RWPE2 (cell line): ENCODE data around the gene MFSD6L.

Experiments
- ATAC-seq: fragments of 200-7000 bp; cut with Tn5 transposase; 3 replicates; pipeline ENCODE4 v1.9.1; 2021; ENCODE audit warnings: low read depth
- DNase-seq: peaks from one replicate; pipeline ENCODE4 v3.0.0-alpha.2; 2020; ENCODE audit warnings: low spot score
- H3K27ac ChIP-seq: fragments of 450-650 bp; 2 replicates; pipeline ENCODE4 v1.5.1; 2017; ENCODE audit warnings: mild to moderate bottlenecking; ENCODE audit not compliant: poor library complexity, severe bottlenecking
- H3K27me3 ChIP-seq: fragments of 250-450 bp; sonication (Bioruptor Pico); 2 replicates; pipeline ENCODE4 v1.5.1; 2021; ENCODE audit warnings: mild to moderate bottlenecking, moderate library complexity; ENCODE audit not compliant: insufficient read depth, poor library complexity, severe bottlenecking
- H3K36me3 ChIP-seq: fragments of 250-450 bp; sonication (Bioruptor Pico); 2 replicates; pipeline ENCODE4 v1.5.1; 2020; ENCODE audit warnings: low read depth, mild to moderate bottlenecking, moderate library complexity
- H3K4me1 ChIP-seq: fragments of 250-450 bp; sonication (Bioruptor Pico); 2 replicates; pipeline ENCODE4 v1.5.1; 2021; ENCODE audit warnings: mild to moderate bottlenecking, moderate library complexity; ENCODE audit not compliant: insufficient read depth, poor library complexity, severe bottlenecking
- H3K4me3 ChIP-seq: fragments of 250-450 bp; sonication (Bioruptor Pico); 2 replicates; pipeline ENCODE4 v1.5.1; 2021; ENCODE audit warnings: mild to moderate bottlenecking, moderate library complexity; ENCODE audit not compliant: severe bottlenecking
- H3K9me3 ChIP-seq: fragments of 250-450 bp; sonication (Bioruptor Pico); 2 replicates; pipeline ENCODE4 v1.5.1; 2021; ENCODE audit warnings: mild to moderate bottlenecking, moderate library complexity; ENCODE audit not compliant: severe bottlenecking
- CTCF ChIP-seq: fragments of 450-650 bp; IDR thresholded peaks from one replicate; pipeline ENCODE4 v1.5.1; 2017; ENCODE audit warnings: mild to moderate bottlenecking, moderate library complexity; ENCODE audit not compliant: poor library complexity, severe bottlenecking

The MFSD6L gene

GRCh38 chr17:8776248-8776647 lies 22.9 kb downstream of the MFSD6L start:
- Histone ChIP-seq H3K9me3 (no peaks in the 10 kb centered on the region), H3K27me3 (no peaks in the 10 kb centered on the region), H3K4me3 (no peak overlapping the region), H3K4me1 (peaks cover 7% of the 10 kb centered on the region), H3K36me3 (no peaks in the 10 kb centered on the region), H3K27ac (no peak overlapping the region)
- ATAC-seq (no peak), DNase-seq (no peak)
- TF ChIP-seq CTCF: no peak

GRCh38 chr17:8766731-8767130 lies 32.4 kb downstream of the MFSD6L start:
- Histone ChIP-seq H3K9me3 (no peaks in the 10 kb centered on the region), H3K4me1 (no peaks in the 10 kb centered on the region), H3K4me3 (no peak overlapping the region), H3K27ac (no peak overlapping the region), H3K36me3 (no peaks in the 10 kb centered on the region), H3K27me3 (no peaks in the 10 kb centered on the region)
- TF ChIP-seq CTCF: no peak
- DNase-seq: no peak
- no peak for ATAC-seq

GRCh38 chr17:8762012-8762411 lies 37.2 kb downstream of the MFSD6L start:
- no peak for DNase-seq
- no peaks in the 10 kb centered on the region for H3K27me3 ChIP-seq
- H3K36me3 ChIP-seq: no peaks in the 10 kb centered on the region
- H3K4me3 ChIP-seq: no peak overlapping the region
- H3K4me1 ChIP-seq: no peaks in the 10 kb centered on the region
- TF ChIP-seq CTCF: no peak
- no peaks in the 10 kb centered on the region for H3K9me3 ChIP-seq
- ATAC-seq: no peak
- H3K27ac ChIP-seq: no peak overlapping the region

- TF ChIP-seq CTCF: no peak
- Histone ChIP-seq H3K27ac (no peak within 1 kb of the TSS), H3K4me3 (no peak within 1 kb of the TSS), H3K9me3 (no peaks in the 10 kb centered on the region), H3K27me3 (no peaks in the 10 kb centered on the region), H3K4me1 (no peaks in the 10 kb centered on the region), H3K36me3 (no peaks in the 10 kb centered on the region)
- DNase-seq (no peak), ATAC-seq (no peak)
Observed at GRCh38 chr17:8758137-8758596, 41.0 kb downstream of the MFSD6L start, which contains the start of gene SPDYE4. TSS of gene SPDYE4 (minus strand) at chr17:8758546. CDS start at chr17:8758382, 164 bp downstream.

- no peaks in the 10 kb centered on the region for H3K27me3 ChIP-seq
- no peak overlapping the region for H3K27ac ChIP-seq
- H3K4me1 ChIP-seq: no peaks in the 10 kb centered on the region
- H3K9me3 ChIP-seq: no peaks in the 10 kb centered on the region
- no peak for TF ChIP-seq CTCF
- no peaks in the 10 kb centered on the region for H3K36me3 ChIP-seq
- DNase-seq (no peak), ATAC-seq (no peak)
- H3K4me3 ChIP-seq: no peak overlapping the region
Observed at GRCh38 chr17:8757189-8757588, 42.0 kb downstream of the MFSD6L start.
